K562 (cell line): ENCODE results near the gene CLCN6. TPM values are rescaled to one million over a fixed set of nuclear protein-coding genes. Genes with fewer than 3 reads are reported as not detected.

Experiments used
- BMI1 ChIP-seq: fragments of 150-350 bp; IDR thresholded peaks from 2 replicates; pipeline ENCODE4 v1.6.1; 2014; ENCODE audit warnings: low read length
- CBX1 ChIP-seq: sonication (generic); IDR thresholded peaks from 2 replicates; pipeline ENCODE4 v1.6.1; 2016; ENCODE audit warnings: antibody characterized with exemption, low read depth, mild to moderate bottlenecking
- ELF2 ChIP-seq: fragments of 250-450 bp; sonication (Bioruptor Pico); IDR thresholded peaks from 2 replicates; pipeline ENCODE4 v1.5.0; 2021; ENCODE audit warnings: mild to moderate bottlenecking
- ETV6 ChIP-seq, 3 experiments: fragments of 150-350 bp in 1 of 3; sonication (generic) in 1 of 3; formaldehyde crosslinking in 1 of 3; IDR thresholded peaks; 2 replicates each; pipeline versions ENCODE4 v1.6.1 to v1.8.0; 2014 to 2022; ENCODE audit warnings: borderline replicate concordance in 2 of 3, low read depth in 2 of 3, antibody characterized with exemption in 1 of 3, low read length in 1 of 3, mild to moderate bottlenecking in 1 of 3, missing genetic modification reagents in 1 of 3
- FIP1L1 ChIP-seq: fragments of 200-400 bp; formaldehyde crosslinking; IDR thresholded peaks from 2 replicates; pipeline ENCODE4 v1.6.1; 2018; ENCODE audit warnings: mild to moderate bottlenecking, low read depth, low read length; ENCODE audit not compliant: poor library complexity, severe bottlenecking
- FUS ChIP-seq: fragments of 200-400 bp; formaldehyde crosslinking; optimal IDR thresholded peaks from 2 replicates; pipeline ENCODE3; 2017; ENCODE audit warnings: low read depth, low read length
- HLTF ChIP-seq: fragments of 450-650 bp; IDR thresholded peaks from 2 replicates; pipeline ENCODE4 v1.6.1; 2016
- JUNB ChIP-seq: fragments of 450-650 bp; formaldehyde crosslinking; conservative IDR thresholded peaks from 2 replicates; pipeline ENCODE4 v1.4.0; 2020; ENCODE audit warnings: mild to moderate bottlenecking
- MAFK ChIP-seq: IDR thresholded peaks from 2 replicates; pipeline ENCODE4 v1.6.1; 2011; ENCODE audit warnings: low read length, improper control_type of control experiment
- MED1 ChIP-seq: sonication (generic); formaldehyde crosslinking; IDR thresholded peaks from 2 replicates; pipeline ENCODE4 v1.8.1; 2023; ENCODE audit warnings: missing genetic modification reagents, borderline replicate concordance
- MXI1 ChIP-seq: IDR thresholded peaks from 2 replicates; pipeline ENCODE4 v1.6.1; 2011; ENCODE audit warnings: low read depth, mild to moderate bottlenecking, improper control_type of control experiment, low read length
- NCOR1 ChIP-seq: fragments of 450-650 bp; IDR thresholded peaks from 2 replicates; pipeline ENCODE4 v1.6.1; 2016; ENCODE audit warnings: mild to moderate bottlenecking, moderate library complexity
- PTTG1 ChIP-seq: fragments of 450-650 bp; IDR thresholded peaks from 2 replicates; pipeline ENCODE4 v1.6.1; 2016; ENCODE audit warnings: low read depth, mild to moderate bottlenecking, missing genetic modification characterization, missing compliant biosample characterization
- RBM22 ChIP-seq: fragments of 200-400 bp; formaldehyde crosslinking; IDR thresholded peaks from 2 replicates; pipeline ENCODE4 v1.6.1; 2018; ENCODE audit warnings: low read length, low read depth; ENCODE audit not compliant: poor library complexity, severe bottlenecking
- RCOR1 ChIP-seq, 2 experiments: IDR thresholded peaks; 2 replicates each; pipeline ENCODE4 v1.6.1; 2012; ENCODE audit warnings: low read depth in 2 of 2, low read length in 2 of 2, borderline replicate concordance in 1 of 2, improper control_type of control experiment in 1 of 2
- RNF2 ChIP-seq: sonication (generic); IDR thresholded peaks from 2 replicates; pipeline ENCODE4 v1.6.1; 2016
- SLC30A9 ChIP-seq: fragments of 250-450 bp; sonication (Bioruptor Pico); IDR thresholded peaks from 2 replicates; pipeline ENCODE4 v1.8.0; 2022; ENCODE audit warnings: mild to moderate bottlenecking, moderate library complexity
- SPI1 ChIP-seq: IDR thresholded peaks from 2 replicates; pipeline ENCODE4 v1.6.1; 2011; ENCODE audit warnings: low read depth, low read length, control low read depth, borderline replicate concordance
- WHSC1 ChIP-seq: IDR thresholded peaks from one replicate; pipeline ENCODE4 v1.6.1; 2012; ENCODE audit warnings: low read length, control low read depth, inconsistent platforms
- ZNF778 ChIP-seq: fragments of 450-650 bp; formaldehyde crosslinking; IDR thresholded peaks from 2 replicates; pipeline ENCODE4 v1.4.0; 2020; ENCODE audit warnings: mild to moderate bottlenecking, moderate library complexity
- polyA plus RNA-seq, 8 experiments: library from polyadenylated mRNA; depleted of rRNA in 4 of 8; stranded (reverse) in 5 of 8; unstranded in 3 of 8; fragments of >200 nt; fragmentation: Nextera tagmentation in 2 of 8; fragmentation: Illumina TruSeq in 1 of 8; extraction: Ambion mirVana in 2 of 8; extraction: Trizol in 1 of 8; gene quantifications; 2 replicates each; pipeline versions ENCODE4 v1.2.1 to v1.2.3, GENCODE V29; 2011 to 2014; ENCODE audit warnings: inconsistent platforms in 1 of 8, missing spikeins in 1 of 8
- total RNA-seq, 7 experiments: library from RNA; depleted of rRNA in 6 of 7; stranded (reverse); fragments of >200 nt in 6 of 7; fragmentation: Illumina TruSeq in 2 of 7; extraction: Trizol in 2 of 7; gene quantifications; 2 replicates each; pipeline versions ENCODE4 v1.2.1 to v1.2.3, GENCODE V29; 2011 to 2021; ENCODE audit warnings: low replicate concordance in 1 of 7
- TF ChIP-seq, protein P1 (sequence below): sonication (generic); formaldehyde crosslinking; IDR thresholded peaks from 2 replicates; pipeline ENCODE4 v1.9.0; 2022; ENCODE audit warnings: mild to moderate bottlenecking, missing genetic modification reagents
- TF ChIP-seq, protein P2 (sequence below): fragments of 250-450 bp; sonication (Bioruptor Pico); IDR thresholded peaks from 2 replicates; pipeline ENCODE4 v1.4.0; 2020; ENCODE audit warnings: mild to moderate bottlenecking, moderate library complexity
- TF ChIP-seq, protein P3 (sequence below): sonication (generic); formaldehyde crosslinking; IDR thresholded peaks from 2 replicates; pipeline ENCODE4 v1.8.1; 2023; ENCODE audit warnings: mild to moderate bottlenecking, missing genetic modification reagents

CLCN6 gene
- total and polyA plus RNA-seq, 9 of the 15 experiments (the other 6 are each of a cell fraction or from before 2014, with no cell fraction given): 2.0 to 21.8 (median 13.6) TPM

DNA sequence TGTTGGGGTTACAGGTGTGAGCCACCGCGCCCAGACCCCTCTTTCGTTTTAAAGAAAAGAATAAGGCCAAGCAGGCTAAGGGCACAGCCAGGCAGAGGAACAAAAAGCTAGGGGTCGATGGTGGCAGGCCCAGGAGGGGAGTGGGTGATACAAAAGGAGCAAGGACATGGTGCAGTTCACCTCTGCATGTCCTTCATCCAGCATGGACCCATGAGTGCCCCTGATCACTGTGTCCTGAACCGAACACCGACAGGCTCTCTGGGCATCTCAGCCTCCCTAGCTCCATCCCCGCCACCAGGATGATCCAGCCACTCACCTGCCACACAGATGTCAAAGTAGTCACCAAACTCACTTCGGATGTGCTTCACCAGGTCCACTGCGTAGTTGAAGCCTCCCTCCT, 6.1 kb upstream of the CLCN6 start (continued):
- TF ChIP-seq, protein P1, sequence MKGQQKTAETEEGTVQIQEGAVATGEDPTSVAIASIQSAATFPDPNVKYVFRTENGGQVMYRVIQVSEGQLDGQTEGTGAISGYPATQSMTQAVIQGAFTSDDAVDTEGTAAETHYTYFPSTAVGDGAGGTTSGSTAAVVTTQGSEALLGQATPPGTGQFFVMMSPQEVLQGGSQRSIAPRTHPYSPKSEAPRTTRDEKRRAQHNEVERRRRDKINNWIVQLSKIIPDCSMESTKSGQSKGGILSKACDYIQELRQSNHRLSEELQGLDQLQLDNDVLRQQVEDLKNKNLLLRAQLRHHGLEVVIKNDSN (CRISPR knock-in tag): peak; percentile 21; the same call in 1 of the 2 replicates
- TF ChIP-seq, protein P2, sequence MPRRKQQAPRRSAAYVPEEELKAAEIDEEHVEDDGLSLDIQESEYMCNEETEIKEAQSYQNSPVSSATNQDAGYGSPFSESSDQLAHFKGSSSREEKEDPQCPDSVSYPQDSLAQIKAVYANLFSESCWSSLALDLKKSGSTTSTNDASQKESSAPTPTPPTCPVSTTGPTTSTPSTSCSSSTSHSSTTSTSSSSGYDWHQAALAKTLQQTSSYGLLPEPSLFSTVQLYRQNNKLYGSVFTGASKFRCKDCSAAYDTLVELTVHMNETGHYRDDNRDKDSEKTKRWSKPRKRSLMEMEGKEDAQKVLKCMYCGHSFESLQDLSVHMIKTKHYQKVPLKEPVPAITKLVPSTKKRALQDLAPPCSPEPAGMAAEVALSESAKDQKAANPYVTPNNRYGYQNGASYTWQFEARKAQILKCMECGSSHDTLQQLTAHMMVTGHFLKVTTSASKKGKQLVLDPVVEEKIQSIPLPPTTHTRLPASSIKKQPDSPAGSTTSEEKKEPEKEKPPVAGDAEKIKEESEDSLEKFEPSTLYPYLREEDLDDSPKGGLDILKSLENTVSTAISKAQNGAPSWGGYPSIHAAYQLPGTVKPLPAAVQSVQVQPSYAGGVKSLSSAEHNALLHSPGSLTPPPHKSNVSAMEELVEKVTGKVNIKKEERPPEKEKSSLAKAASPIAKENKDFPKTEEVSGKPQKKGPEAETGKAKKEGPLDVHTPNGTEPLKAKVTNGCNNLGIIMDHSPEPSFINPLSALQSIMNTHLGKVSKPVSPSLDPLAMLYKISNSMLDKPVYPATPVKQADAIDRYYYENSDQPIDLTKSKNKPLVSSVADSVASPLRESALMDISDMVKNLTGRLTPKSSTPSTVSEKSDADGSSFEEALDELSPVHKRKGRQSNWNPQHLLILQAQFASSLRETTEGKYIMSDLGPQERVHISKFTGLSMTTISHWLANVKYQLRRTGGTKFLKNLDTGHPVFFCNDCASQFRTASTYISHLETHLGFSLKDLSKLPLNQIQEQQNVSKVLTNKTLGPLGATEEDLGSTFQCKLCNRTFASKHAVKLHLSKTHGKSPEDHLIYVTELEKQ: no peak
- TF ChIP-seq JUNB (CRISPR knock-in tag) (no peak), SLC30A9 (no peak), RCOR1 (IDR thresholded peaks at IDR 0.05; ENCODE audit: borderline replicate concordance in 1 of 2, low read depth in 2 of 2, low read length in 2 of 2) (no peak), RNF2 (no peak), MAFK (no peak), FUS (no peak), NCOR1 (no peak), CBX1 (no peak), ETV6 (IDR thresholded peaks at IDR 0.05; ENCODE audit: borderline replicate concordance in 1 of 2, low read depth in 2 of 2, low read length in 1 of 2) (no peak), ETV6 (CRISPR knock-in tag; IDR thresholded peaks at IDR 0.05; ENCODE audit: borderline replicate concordance) (no peak), ELF2 (CRISPR knock-in tag) (no peak), BMI1 (no peak), SPI1 (no peak), ZNF778 (CRISPR knock-in tag) (no peak), FIP1L1 (no peak), HLTF (no peak), MED1 (CRISPR knock-in tag) (no peak), MXI1 (no peak), PTTG1 (tag) (no peak), RBM22 (no peak), WHSC1 (peak; percentile 96)
- TF ChIP-seq, protein P3, sequence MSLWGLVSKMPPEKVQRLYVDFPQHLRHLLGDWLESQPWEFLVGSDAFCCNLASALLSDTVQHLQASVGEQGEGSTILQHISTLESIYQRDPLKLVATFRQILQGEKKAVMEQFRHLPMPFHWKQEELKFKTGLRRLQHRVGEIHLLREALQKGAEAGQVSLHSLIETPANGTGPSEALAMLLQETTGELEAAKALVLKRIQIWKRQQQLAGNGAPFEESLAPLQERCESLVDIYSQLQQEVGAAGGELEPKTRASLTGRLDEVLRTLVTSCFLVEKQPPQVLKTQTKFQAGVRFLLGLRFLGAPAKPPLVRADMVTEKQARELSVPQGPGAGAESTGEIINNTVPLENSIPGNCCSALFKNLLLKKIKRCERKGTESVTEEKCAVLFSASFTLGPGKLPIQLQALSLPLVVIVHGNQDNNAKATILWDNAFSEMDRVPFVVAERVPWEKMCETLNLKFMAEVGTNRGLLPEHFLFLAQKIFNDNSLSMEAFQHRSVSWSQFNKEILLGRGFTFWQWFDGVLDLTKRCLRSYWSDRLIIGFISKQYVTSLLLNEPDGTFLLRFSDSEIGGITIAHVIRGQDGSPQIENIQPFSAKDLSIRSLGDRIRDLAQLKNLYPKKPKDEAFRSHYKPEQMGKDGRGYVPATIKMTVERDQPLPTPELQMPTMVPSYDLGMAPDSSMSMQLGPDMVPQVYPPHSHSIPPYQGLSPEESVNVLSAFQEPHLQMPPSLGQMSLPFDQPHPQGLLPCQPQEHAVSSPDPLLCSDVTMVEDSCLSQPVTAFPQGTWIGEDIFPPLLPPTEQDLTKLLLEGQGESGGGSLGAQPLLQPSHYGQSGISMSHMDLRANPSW: no peak
